Measurements from ENCODE around the gene TBC1D10A. TPM values are rescaled to one million over a fixed set of nuclear protein-coding genes. Genes with fewer than 3 reads are reported as not detected.

TBC1D10A gene
- total RNA-seq: 10 to 100 TPM; 28.4 to 44.7 (median 35.9) TPM

GRCh38 chr22:30326706-30327362 is at the start of gene TBC1D10A:
Gene TBC1D10A (minus strand): TSS chr22:30326941. CDS start chr22:30326881, 60 bp downstream.
- 0% methylated on average over 10 to 17 of the region's 69 CpGs for WGBS, 2 donors
- H3K27me3 ChIP-seq: no peaks in the 10 kb centered on the region
- intact Hi-C loops (cut with DNase I): loop anchor here (5.0 kb wide), 2 partner anchors 40 to 60 kb away; partner anchors contain the start of genes CASTOR1 and RNF215
- TF ChIP-seq CTCF (IDR thresholded peaks at IDR 0.05): peak in 1 of 6 experiments; percentile 1
- TF ChIP-seq POLR2A (IDR thresholded peaks at IDR 0.05): peak; percentile 53 to 90
- DNase-seq: peak; percentile 97 to 99
- peak within 1 kb of the TSS; percentile 44 to 99 (median 89) for H3K4me3 ChIP-seq (replicated peaks in 1 of 3)
- peaks cover 28 to 43% of the 10 kb centered on the region in 2 donors for H3K4me1 ChIP-seq
- H3K27ac ChIP-seq: peak within 1 kb of the TSS; percentile 59 to 84 (median 59)
- H3K36me3 ChIP-seq: peaks cover 4 to 5% of the 10 kb centered on the region in 2 donors
- no peaks in the 10 kb centered on the region for H3K9me3 ChIP-seq

GRCh38 chr22:30375312-30375849 is 48.6 kb upstream of the TBC1D10A start:
- Histone ChIP-seq H3K27ac (no peak overlapping the region), H3K4me3 (replicated peaks in 1 of 3) (no peak overlapping the region), H3K36me3 (no peaks in the 10 kb centered on the region), H3K27me3 (no peaks in the 10 kb centered on the region), H3K9me3 (no peaks in the 10 kb centered on the region), H3K4me1 (no peaks in the 10 kb centered on the region)
- 88 to 91% methylated on average over 11 to 13 of the region's 13 CpGs for WGBS, 2 donors
- no peak for TF ChIP-seq CTCF (IDR thresholded peaks at IDR 0.05)
- no peak for TF ChIP-seq POLR2A (IDR thresholded peaks at IDR 0.05)
- intact Hi-C loops (cut with DNase I): no loop called here
- no peak for DNase-seq

GRCh38 chr22:30373331-30374325 is 46.9 kb upstream of the TBC1D10A start:
- 66 to 72% methylated on average over 9 to 23 of the region's 33 CpGs for WGBS, 2 donors
- peak in 1 of 2 donors; percentile 40 for DNase-seq
- Histone ChIP-seq H3K27me3 (no peaks in the 10 kb centered on the region), H3K9me3 (no peaks in the 10 kb centered on the region), H3K36me3 (no peaks in the 10 kb centered on the region), H3K4me1 (no peaks in the 10 kb centered on the region), H3K27ac (no peak overlapping the region), H3K4me3 (replicated peaks in 1 of 3) (no peak overlapping the region)
- intact Hi-C loops (cut with DNase I): no loop called here
- TF ChIP-seq CTCF (IDR thresholded peaks at IDR 0.05): no peak
- TF ChIP-seq POLR2A (IDR thresholded peaks at IDR 0.05): no peak

GRCh38 chr22:30372915-30373314 is 46.2 kb upstream of the TBC1D10A start:
- Histone ChIP-seq H3K27me3 (no peaks in the 10 kb centered on the region), H3K4me3 (replicated peaks in 1 of 3) (no peak overlapping the region), H3K36me3 (no peaks in the 10 kb centered on the region), H3K9me3 (no peaks in the 10 kb centered on the region), H3K27ac (no peak overlapping the region), H3K4me1 (no peaks in the 10 kb centered on the region)
- intact Hi-C loops (cut with DNase I): no loop called here
- 62 to 66% methylated on average over 7 to 8 of the region's 8 CpGs for WGBS, 2 donors
- DNase-seq: no peak
- no peak for TF ChIP-seq POLR2A (IDR thresholded peaks at IDR 0.05)
- TF ChIP-seq CTCF (IDR thresholded peaks at IDR 0.05): no peak
